ENCODE measurements around the gene PARD3B. TPM values are rescaled to one million over a fixed set of nuclear protein-coding genes. Genes with fewer than 3 reads are reported as not detected.

The PARD3B gene
- total and polyA plus RNA-seq, 2 experiments from 2014 or later = 3.5 to 4.4 TPM

- DNase-seq (ENCODE audit: low spot score) (no peak), ATAC-seq (no peak)
- H3K79me2 ChIP-seq (replicated peaks; ENCODE audit: insufficient read depth) = no peaks in the 10 kb centered on the region
- no peak overlapping the region for H3K27ac ChIP-seq (ENCODE audit: low read depth)
- Mint-ChIP-seq H3K4me3 (no peak overlapping the region), H3K27ac (no peak overlapping the region), H3K9me3 (no peaks in the 10 kb centered on the region), H3K36me3 (ENCODE audit: low read depth) (no peaks in the 10 kb centered on the region), H3K27me3 (ENCODE audit: insufficient read depth, low read depth, poor library complexity) (no peaks in the 10 kb centered on the region), H3K4me1 (peaks cover 13% of the 10 kb centered on the region)
- H3K36me3 ChIP-seq (ENCODE audit: insufficient read depth) = no peaks in the 10 kb centered on the region
- H3K27me3 ChIP-seq (ENCODE audit: insufficient read depth) = no peaks in the 10 kb centered on the region
- TF ChIP-seq ETS1 (IDR thresholded peaks at IDR 0.05) (no peak), EZH2phosphoT487 (IDR thresholded peaks at IDR 0.05; ENCODE audit: unreplicated experiment) (no peak), ZNF462 (CRISPR knock-in tag; IDR thresholded peaks at IDR 0.05) (no peak), EZH2 (IDR thresholded peaks at IDR 0.05; ENCODE audit: low read depth, unreplicated experiment) (no peak), CTCF (conservative IDR thresholded peaks at IDR 0.05; ENCODE audit: low read depth in 2 of 2) (no peak), NANOG (IDR thresholded peaks at IDR 0.05; ENCODE audit: borderline replicate concordance) (no peak), ZNF331 (CRISPR knock-in tag; IDR thresholded peaks at IDR 0.05; ENCODE audit: low read depth) (no peak), POLR2AphosphoS5 (IDR thresholded peaks at IDR 0.05; ENCODE audit: low read depth) (no peak), STAT1 (IDR thresholded peaks at IDR 0.05; ENCODE audit: unreplicated experiment) (no peak), REST (IDR thresholded peaks at IDR 0.05; ENCODE audit: unreplicated experiment) (no peak), ZNF114 (CRISPR knock-in tag; IDR thresholded peaks at IDR 0.05) (no peak), JUNB (IDR thresholded peaks at IDR 0.05; ENCODE audit: unreplicated experiment) (no peak), CREB1 (CRISPR knock-in tag; IDR thresholded peaks at IDR 0.05; ENCODE audit: low read depth) (no peak)
- no peaks in the 10 kb centered on the region for H3F3A ChIP-seq (replicated peaks; ENCODE audit: low read depth)
- H4K20me1 ChIP-seq (replicated peaks; ENCODE audit: insufficient read depth) = no peaks in the 10 kb centered on the region
- H3K4me1 ChIP-seq (ENCODE audit: insufficient read depth) = peaks cover 15% of the 10 kb centered on the region
- H3K9me2 ChIP-seq (ENCODE audit: insufficient read depth) = no peaks in the 10 kb centered on the region
- H2AFZ ChIP-seq = no peak overlapping the region
- H3K4me2 ChIP-seq = no peak overlapping the region
- H3K4me3 ChIP-seq = no peak overlapping the region
These were observed 132.8 kb downstream of the PARD3B start for GRCh38 chr2:204678031-204678430.
